Measurements from ENCODE around the gene BCAP31. TPM values are rescaled to one million over a fixed set of nuclear protein-coding genes. Genes with fewer than 3 reads are reported as not detected.
A peak's percentile ranks its signal among the peaks of the same experiment; 100 is the strongest.
"Not testable (repeated sequence)": the region's sequence is repeated elsewhere in the genome, so short reads cannot be mapped to it uniquely, and the experiment has no call there.

BCAP31 gene
- total RNA-seq, 1 experiment from 2014 or later = 387 TPM

GRCh38 chrX:153763298-153763932 lies 39.2 kb upstream of the BCAP31 start:
- DNase-seq (ENCODE audit: low spot score) = no peak

- DNase-seq (ENCODE audit: low spot score) = no peak
Measured at GRCh38 chrX:153762626-153763173, 38.5 kb upstream of the BCAP31 start.

- no peak for DNase-seq (ENCODE audit: low spot score)
Measured at GRCh38 chrX:153761863-153762262, 37.7 kb upstream of the BCAP31 start.

GRCh38 chrX:153755136-153755535 lies 30.9 kb upstream of the BCAP31 start:
- DNase-seq (ENCODE audit: low spot score) = peak; percentile 14

GRCh38 chrX:153750127-153750774 lies 26.1 kb upstream of the BCAP31 start:
- no peak for DNase-seq (ENCODE audit: low spot score)

- not testable (repeated sequence) for DNase-seq (ENCODE audit: low spot score)
Measured at GRCh38 chrX:153749017-153749416, 24.8 kb upstream of the BCAP31 start.

- DNase-seq (ENCODE audit: low spot score) = not testable (repeated sequence)
Measured at GRCh38 chrX:153746991-153747390, 22.8 kb upstream of the BCAP31 start.

- DNase-seq (ENCODE audit: low spot score) = no peak
Measured at GRCh38 chrX:153746359-153746758, 22.2 kb upstream of the BCAP31 start.

- DNase-seq (ENCODE audit: low spot score) = not testable (repeated sequence)
Measured at GRCh38 chrX:153745067-153745433, 20.9 kb upstream of the BCAP31 start.

- DNase-seq (ENCODE audit: low spot score) = peak; percentile 30
Measured at GRCh38 chrX:153744210-153745066, 20.3 kb upstream of the BCAP31 start.

- DNase-seq (ENCODE audit: low spot score) = peak; percentile 86
Measured at GRCh38 chrX:153743468-153744209, 19.5 kb upstream of the BCAP31 start.

- DNase-seq (ENCODE audit: low spot score) = not testable (repeated sequence)
Measured at GRCh38 chrX:153742796-153743467, 18.7 kb upstream of the BCAP31 start.

GRCh38 chrX:153742111-153742510 lies 17.9 kb upstream of the BCAP31 start:
- not testable (repeated sequence) for DNase-seq (ENCODE audit: low spot score)

GRCh38 chrX:153741446-153741845 lies 17.3 kb upstream of the BCAP31 start:
- DNase-seq (ENCODE audit: low spot score) = no peak

- no peak for DNase-seq (ENCODE audit: low spot score)
Measured at GRCh38 chrX:153740631-153741222, 16.5 kb upstream of the BCAP31 start.

- no peak for DNase-seq (ENCODE audit: low spot score)
Measured at GRCh38 chrX:153739754-153740486, 15.7 kb upstream of the BCAP31 start.

GRCh38 chrX:153738056-153738605 lies 13.9 kb upstream of the BCAP31 start:
- DNase-seq (ENCODE audit: low spot score) = no peak

- DNase-seq (ENCODE audit: low spot score) = no peak
Measured at GRCh38 chrX:153736871-153737441, 12.8 kb upstream of the BCAP31 start.

Data from HT-29 (cell line).